ENCODE results near the gene DNASE1.

GRCh38 chr16:3655030-3655395 is 522 bp downstream of the DNASE1 start:
- no peak for TF ChIP-seq CTCF (IDR thresholded peaks at IDR 0.05)
- TF ChIP-seq POLR2A (IDR thresholded peaks at IDR 0.05), result no peak
